Left lung (tissue), 10 donors: ENCODE data around the gene BRPF1. TPM values are rescaled to one million over a fixed set of nuclear protein-coding genes. Genes with fewer than 3 reads are reported as not detected.

Source experiments
- ATAC-seq: fragments of 200-7000 bp; cut with Tn5 transposase; one replicate; pipeline ENCODE4 v1.9.1; 2020; ENCODE audit warnings: moderate library complexity
- DNase-seq, 4 donors: peaks; one replicate each; pipeline ENCODE4 v3.0.0-alpha.2; 2013 to 2020
- H3K27ac ChIP-seq, 2 donors: fragments of 200-600 bp; sonication (generic) in 1 of 2; one replicate each; pipeline versions ENCODE4 v1.5.0 to v1.8.0; 2020 to 2021
- H3K27me3 ChIP-seq, 2 donors: fragments of 200-600 bp; sonication (generic) in 1 of 2; one replicate each; pipeline versions ENCODE4 v1.5.0 to v1.8.0; 2020 to 2021
- H3K36me3 ChIP-seq, 2 donors: fragments of 200-600 bp; sonication (generic) in 1 of 2; one replicate each; pipeline versions ENCODE4 v1.5.0 to v1.8.0; 2020 to 2021
- H3K4me1 ChIP-seq, 2 donors: fragments of 200-600 bp; one replicate each; pipeline ENCODE4 v1.8.0; 2021
- H3K4me3 ChIP-seq, 2 donors: fragments of 200-600 bp; sonication (generic) in 1 of 2; one replicate each; pipeline versions ENCODE4 v1.5.0 to v1.8.0; 2020 to 2021; ENCODE audit warnings: mild to moderate bottlenecking in 1 of 2
- H3K9me3 ChIP-seq, 2 donors: fragments of 200-600 bp; sonication (generic) in 1 of 2; one replicate each; pipeline versions ENCODE4 v1.5.0 to v1.8.0; 2020 to 2021
- intact Hi-C, 2 donors: fragments of 100-400 bp; cut with DNase I; formaldehyde crosslinking; loops; one replicate each; pipeline versions ENCODE4 v1.11.2 to v1.14.2; 2022
- polyA plus RNA-seq, 6 donors: library from polyadenylated mRNA; unstranded; fragments of 120-200 nt; gene quantifications; one replicate each; pipeline ENCODE4 v1.2.1, GENCODE V29; 2013; ENCODE audit not compliant: insufficient read length in 6 of 6
- total RNA-seq, 2 donors: library from RNA; stranded (reverse); fragmentation: NEBNext Ultra II Directional; extraction: Animal tissue kit (Norgen Biotek cat#: 25700); gene quantifications; one replicate each; pipeline ENCODE4 v1.2.1, GENCODE V29; 2021
- TF ChIP-seq, protein P1 (sequence below), 2 donors: fragments of 200-600 bp; sonication (generic) in 1 of 2; IDR thresholded peaks; one replicate each; pipeline versions ENCODE4 v1.5.0 to v1.8.0; 2021; ENCODE audit warnings: antibody characterized with exemption in 2 of 2
- donor health status: DM: no; HTN: yes; CAD: no.
- donor health status: DM: no; HTN: no; CAD: no.

The BRPF1 gene
- total and polyA plus RNA-seq, 8 donors: 15.2 to 24.1 (median 21.9) TPM

DNA sequence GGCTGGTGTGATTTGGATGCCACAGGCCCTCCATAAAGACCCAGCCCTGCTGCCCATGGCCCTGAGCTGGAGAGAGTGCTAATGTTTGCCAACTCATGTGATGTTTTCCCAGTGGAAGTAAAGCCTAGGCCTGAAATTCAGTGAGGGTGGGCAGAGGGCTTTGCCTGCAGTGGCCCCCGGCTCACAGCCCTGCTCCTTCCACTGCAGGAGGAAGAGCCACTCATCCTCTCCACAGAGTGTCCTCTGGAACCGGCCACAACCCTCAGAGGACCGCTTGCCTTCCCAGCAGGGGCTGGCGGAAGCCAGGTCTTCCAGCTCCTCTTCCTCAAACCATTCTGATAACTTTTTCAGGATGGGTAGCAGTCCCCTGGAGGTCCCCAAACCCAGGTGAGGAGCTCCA, 41.8 kb upstream of the BRPF1 start:
- Histone ChIP-seq H3K27ac (no peak overlapping the region), H3K4me1 (no peaks in the 10 kb centered on the region), H3K27me3 (no peaks in the 10 kb centered on the region), H3K9me3 (no peaks in the 10 kb centered on the region), H3K4me3 (no peak overlapping the region), H3K36me3 (peaks cover 0 to 100% of the 10 kb centered on the region in 2 donors)
- TF ChIP-seq, protein P1, sequence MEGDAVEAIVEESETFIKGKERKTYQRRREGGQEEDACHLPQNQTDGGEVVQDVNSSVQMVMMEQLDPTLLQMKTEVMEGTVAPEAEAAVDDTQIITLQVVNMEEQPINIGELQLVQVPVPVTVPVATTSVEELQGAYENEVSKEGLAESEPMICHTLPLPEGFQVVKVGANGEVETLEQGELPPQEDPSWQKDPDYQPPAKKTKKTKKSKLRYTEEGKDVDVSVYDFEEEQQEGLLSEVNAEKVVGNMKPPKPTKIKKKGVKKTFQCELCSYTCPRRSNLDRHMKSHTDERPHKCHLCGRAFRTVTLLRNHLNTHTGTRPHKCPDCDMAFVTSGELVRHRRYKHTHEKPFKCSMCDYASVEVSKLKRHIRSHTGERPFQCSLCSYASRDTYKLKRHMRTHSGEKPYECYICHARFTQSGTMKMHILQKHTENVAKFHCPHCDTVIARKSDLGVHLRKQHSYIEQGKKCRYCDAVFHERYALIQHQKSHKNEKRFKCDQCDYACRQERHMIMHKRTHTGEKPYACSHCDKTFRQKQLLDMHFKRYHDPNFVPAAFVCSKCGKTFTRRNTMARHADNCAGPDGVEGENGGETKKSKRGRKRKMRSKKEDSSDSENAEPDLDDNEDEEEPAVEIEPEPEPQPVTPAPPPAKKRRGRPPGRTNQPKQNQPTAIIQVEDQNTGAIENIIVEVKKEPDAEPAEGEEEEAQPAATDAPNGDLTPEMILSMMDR (IDR thresholded peaks at IDR 0.05): no peak
- ATAC-seq (no peak), DNase-seq (no peak)
- intact Hi-C loops: no loop called here

DNA sequence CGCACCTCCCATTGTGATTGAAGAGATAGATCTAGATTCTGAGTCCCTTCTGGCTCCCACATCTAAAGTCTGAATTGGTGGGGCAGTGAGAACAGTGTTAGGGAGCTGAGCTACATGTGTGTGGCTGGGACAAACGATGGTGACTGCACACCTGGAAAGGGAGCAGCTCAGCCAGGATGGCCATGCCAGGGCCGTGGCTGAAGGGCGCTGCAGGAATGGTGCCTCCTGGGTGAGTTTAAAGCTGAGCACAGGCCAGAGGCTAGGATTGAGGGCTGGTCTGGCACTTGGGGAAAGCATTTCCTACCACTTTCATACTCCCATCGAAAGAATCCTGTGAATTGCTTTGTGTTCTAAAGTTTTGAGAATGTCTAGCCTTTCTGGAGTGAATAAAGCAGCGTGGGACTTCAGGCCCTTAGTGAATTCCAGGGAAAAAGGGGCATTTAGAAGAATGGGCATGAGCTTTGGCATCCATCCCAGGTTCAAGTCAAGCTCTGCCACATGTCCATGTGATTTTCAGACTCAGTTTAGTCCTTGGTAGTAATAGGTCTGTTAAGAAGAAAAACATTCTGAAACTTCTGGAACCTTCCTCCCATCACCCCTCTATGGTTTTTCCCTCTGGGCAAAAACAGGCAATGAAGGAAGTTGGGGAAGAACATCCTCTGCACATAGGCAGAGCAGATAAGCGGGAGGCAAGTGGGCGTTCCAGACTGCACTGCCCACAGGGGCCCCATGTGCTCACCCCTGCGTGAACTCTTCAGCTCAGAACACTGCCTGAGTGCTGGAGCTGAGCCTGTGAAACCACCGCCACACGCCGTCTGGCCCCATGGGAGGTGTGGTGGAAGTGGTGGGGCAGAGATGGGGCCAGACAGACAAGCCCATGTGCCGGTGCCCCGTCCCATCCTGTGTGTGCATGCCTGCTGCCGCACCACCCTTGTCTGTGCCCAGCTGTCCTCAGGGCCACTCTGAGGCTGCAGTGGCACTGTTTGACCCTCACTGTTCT, 40.8 kb upstream of the BRPF1 start:
- H3K4me3 ChIP-seq: no peak overlapping the region
- no peak overlapping the region for H3K27ac ChIP-seq
- TF ChIP-seq, protein P1 (IDR thresholded peaks at IDR 0.05): no peak
- H3K27me3 ChIP-seq: no peaks in the 10 kb centered on the region
- DNase-seq (no peak), ATAC-seq (peak; percentile 16)
- H3K4me1 ChIP-seq: no peaks in the 10 kb centered on the region
- H3K9me3 ChIP-seq: no peaks in the 10 kb centered on the region
- intact Hi-C loops: no loop called here
- H3K36me3 ChIP-seq: peaks cover 0 to 100% of the 10 kb centered on the region in 2 donors

DNA sequence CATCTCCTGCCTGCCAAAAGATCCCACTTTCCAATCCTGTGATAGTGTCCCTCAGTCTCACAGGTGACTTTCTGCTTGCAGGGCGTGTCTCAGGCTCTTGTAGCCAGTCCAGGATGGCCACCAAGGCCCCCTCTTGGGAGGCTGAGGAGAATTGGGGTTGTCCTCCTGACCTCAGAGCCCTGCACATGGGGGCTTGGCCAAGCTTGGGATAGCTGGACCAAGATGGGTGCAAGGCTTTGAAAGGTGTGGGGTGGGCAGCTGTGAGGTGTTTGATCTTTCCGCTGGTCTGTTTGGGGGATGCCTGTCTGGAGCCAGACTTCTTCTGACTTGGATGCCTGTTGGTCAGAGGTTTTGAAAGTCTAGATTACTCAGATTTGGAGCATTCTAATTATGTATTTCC, 39.9 kb upstream of the BRPF1 start:
- TF ChIP-seq, protein P1 (IDR thresholded peaks at IDR 0.05): no peak
- no peak overlapping the region for H3K27ac ChIP-seq
- no peak for DNase-seq
- no peaks in the 10 kb centered on the region for H3K27me3 ChIP-seq
- ATAC-seq: no peak
- no peaks in the 10 kb centered on the region for H3K4me1 ChIP-seq
- H3K4me3 ChIP-seq: no peak overlapping the region
- H3K36me3 ChIP-seq: peaks cover 0 to 100% of the 10 kb centered on the region in 2 donors
- H3K9me3 ChIP-seq: no peaks in the 10 kb centered on the region
- intact Hi-C loops: no loop called here

DNA sequence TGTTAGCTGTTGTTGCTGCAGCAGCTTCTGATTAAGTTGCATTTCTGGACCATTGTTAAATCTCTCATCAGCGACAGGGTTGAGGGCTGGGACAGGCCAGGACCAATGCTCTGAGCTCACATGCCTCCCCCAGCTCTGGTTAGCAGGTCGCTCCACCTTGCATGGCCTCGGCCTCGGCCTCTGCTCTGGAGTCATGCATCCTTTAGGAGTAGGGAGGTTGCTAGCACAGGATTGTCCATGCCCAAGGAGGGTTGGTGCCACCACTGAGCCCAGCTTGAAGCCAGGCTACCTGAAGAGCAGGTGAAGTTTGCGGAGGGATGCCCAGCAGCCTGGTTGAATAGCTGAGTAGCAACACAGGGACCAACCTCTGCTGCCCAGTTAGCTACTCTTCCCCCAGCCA, 39.1 kb upstream of the BRPF1 start:
- no peak for DNase-seq
- ATAC-seq: no peak
- no peaks in the 10 kb centered on the region for H3K27me3 ChIP-seq
- H3K27ac ChIP-seq: no peak overlapping the region
- H3K4me3 ChIP-seq: no peak overlapping the region
- peaks cover 0 to 100% of the 10 kb centered on the region in 2 donors for H3K36me3 ChIP-seq
- H3K4me1 ChIP-seq: no peaks in the 10 kb centered on the region
- intact Hi-C loops: no loop called here
- TF ChIP-seq, protein P1 (IDR thresholded peaks at IDR 0.05): no peak
- H3K9me3 ChIP-seq: no peaks in the 10 kb centered on the region

DNA sequence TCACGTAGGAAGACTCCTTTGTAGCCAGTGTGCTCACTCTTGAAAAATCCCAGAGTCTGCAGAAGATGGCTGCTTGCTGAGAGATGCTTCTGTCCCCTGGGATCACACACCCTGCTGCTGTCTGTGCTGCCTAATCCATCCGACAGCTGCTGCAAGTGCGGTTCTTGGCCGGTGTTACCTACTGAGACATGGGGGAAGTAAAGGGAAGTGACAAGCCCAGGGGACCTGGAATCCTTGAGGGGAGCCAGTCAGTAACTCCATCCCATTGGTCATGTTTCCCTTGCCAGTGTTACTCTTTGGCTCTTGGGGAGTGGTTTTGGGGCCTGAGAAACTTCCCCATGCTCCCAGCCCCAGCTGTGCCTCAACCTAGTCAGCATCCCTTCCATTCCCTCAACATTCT, 36.2 kb upstream of the BRPF1 start:
- Histone ChIP-seq H3K27ac (no peak overlapping the region), H3K4me3 (no peak overlapping the region), H3K36me3 (peaks cover 0 to 100% of the 10 kb centered on the region in 2 donors), H3K27me3 (no peaks in the 10 kb centered on the region), H3K9me3 (no peaks in the 10 kb centered on the region), H3K4me1 (no peaks in the 10 kb centered on the region)
- intact Hi-C loops: no loop called here
- DNase-seq (no peak), ATAC-seq (no peak)
- TF ChIP-seq, protein P1 (IDR thresholded peaks at IDR 0.05): no peak
